ENCODE results near the gene ZNF579. TPM values are rescaled to one million over a fixed set of nuclear protein-coding genes. Genes with fewer than 3 reads are reported as not detected.
A peak's percentile ranks its signal among the peaks of the same experiment; 100 is the strongest.

The ZNF579 gene
- total RNA-seq, 1 donor from 2014 or later: 1.8 TPM

DNA sequence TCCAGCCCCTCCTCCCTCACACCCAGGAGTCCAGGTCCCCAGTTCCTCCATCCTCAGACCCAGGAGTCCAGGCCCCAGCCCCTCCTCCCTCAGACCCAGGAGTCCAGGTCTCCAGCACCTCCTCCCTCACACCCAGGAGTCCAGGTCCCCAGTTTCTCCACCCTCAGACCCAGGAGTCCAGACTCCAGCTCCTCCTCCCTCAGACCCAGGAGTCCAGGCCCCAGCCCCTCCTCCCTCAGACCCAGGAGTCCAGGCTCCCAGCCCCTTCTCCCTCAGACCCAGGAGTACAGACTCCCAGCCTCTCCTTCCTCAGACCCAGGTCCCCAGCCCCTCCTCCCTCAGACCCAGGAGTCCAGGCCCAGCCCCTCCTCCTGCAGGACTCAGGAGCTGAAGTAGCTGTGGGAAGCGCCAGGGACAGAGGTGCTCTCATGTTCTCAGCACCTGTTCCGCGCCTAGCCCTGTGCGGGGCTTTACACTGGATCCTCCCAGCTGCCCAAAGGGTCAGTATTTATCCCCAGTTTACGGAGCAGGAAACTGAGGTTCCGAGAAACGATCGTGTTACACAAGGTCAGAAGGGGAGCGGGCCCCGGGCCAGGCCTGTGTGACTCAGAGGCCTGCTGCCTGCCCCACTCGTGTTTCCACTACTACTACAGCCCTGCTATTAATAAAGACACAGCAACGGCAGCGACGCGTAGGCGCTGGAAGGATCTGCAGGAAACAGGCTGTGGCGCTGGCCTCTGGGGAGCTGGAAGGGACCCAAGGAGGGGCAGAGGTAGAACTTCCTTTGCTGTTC is 33.6 kb downstream of the ZNF579 start:
- no peak overlapping the region for H3K4me3 ChIP-seq (ENCODE audit: low read depth, low read length)
- no peaks in the 10 kb centered on the region for H3K27me3 ChIP-seq (ENCODE audit: control insufficient read depth, insufficient read depth, low read length)
- FAIRE-seq (no peak), DNase-seq (ENCODE audit: low read depth) (peak; percentile 59)
- TF ChIP-seq CTCF (IDR thresholded peaks at IDR 0.05; ENCODE audit: insufficient read depth, low read length, severe bottlenecking): no peak
- no peaks in the 10 kb centered on the region for H3K36me3 ChIP-seq (ENCODE audit: control insufficient read depth, insufficient read depth, low read length)

DNA sequence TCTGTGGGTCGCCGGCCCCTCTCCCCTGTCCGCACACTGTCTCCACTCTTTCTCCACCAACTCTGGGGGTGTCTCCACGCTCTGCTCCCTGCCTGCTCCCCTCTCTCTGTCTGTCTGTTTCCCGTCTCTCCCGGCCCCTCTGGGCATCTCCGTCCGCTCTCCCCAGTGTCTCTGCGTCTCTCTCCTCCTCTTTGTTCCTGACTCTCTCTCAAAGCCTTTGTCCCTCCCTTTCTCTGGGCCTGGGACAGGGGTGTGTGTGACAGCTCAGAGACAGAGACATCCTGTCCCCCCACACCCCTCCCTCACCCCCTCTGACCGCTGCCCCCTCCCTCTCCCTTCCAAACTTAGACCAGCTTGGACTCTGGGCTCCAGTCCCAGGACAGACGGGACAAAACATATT is 34.6 kb downstream of the ZNF579 start:
- H3K36me3 ChIP-seq (ENCODE audit: control insufficient read depth, insufficient read depth, low read length): no peaks in the 10 kb centered on the region
- H3K27me3 ChIP-seq (ENCODE audit: control insufficient read depth, insufficient read depth, low read length): no peaks in the 10 kb centered on the region
- no peak for DNase-seq (ENCODE audit: low read depth)
- TF ChIP-seq CTCF (IDR thresholded peaks at IDR 0.05; ENCODE audit: insufficient read depth, low read length, severe bottlenecking): no peak
- H3K4me3 ChIP-seq (ENCODE audit: low read depth, low read length): no peak overlapping the region
- FAIRE-seq: no peak

GRCh38 chr19:55545443-55545842 is 35.2 kb downstream of the ZNF579 start, which contains the start of gene SBK3:
TSS of gene SBK3 (minus strand) at chr19:55545543. CDS start at chr19:55545543, 0 bp downstream.
- no peak for TF ChIP-seq CTCF (IDR thresholded peaks at IDR 0.05; ENCODE audit: insufficient read depth, low read length, severe bottlenecking)
- Histone ChIP-seq H3K36me3 (ENCODE audit: control insufficient read depth, insufficient read depth, low read length) (no peaks in the 10 kb centered on the region), H3K27me3 (ENCODE audit: control insufficient read depth, insufficient read depth, low read length) (no peaks in the 10 kb centered on the region), H3K4me3 (ENCODE audit: low read depth, low read length) (no peak within 1 kb of the TSS)
- DNase-seq (ENCODE audit: low read depth) (no peak), FAIRE-seq (no peak)

GRCh38 chr19:55544776-55545439 is 35.7 kb downstream of the ZNF579 start:
- H3K27me3 ChIP-seq (ENCODE audit: control insufficient read depth, insufficient read depth, low read length): no peaks in the 10 kb centered on the region
- TF ChIP-seq CTCF (IDR thresholded peaks at IDR 0.05; ENCODE audit: insufficient read depth, low read length, severe bottlenecking): no peak
- no peak for FAIRE-seq
- no peak for DNase-seq (ENCODE audit: low read depth)
- no peak overlapping the region for H3K4me3 ChIP-seq (ENCODE audit: low read depth, low read length)
- no peaks in the 10 kb centered on the region for H3K36me3 ChIP-seq (ENCODE audit: control insufficient read depth, insufficient read depth, low read length)

DNA sequence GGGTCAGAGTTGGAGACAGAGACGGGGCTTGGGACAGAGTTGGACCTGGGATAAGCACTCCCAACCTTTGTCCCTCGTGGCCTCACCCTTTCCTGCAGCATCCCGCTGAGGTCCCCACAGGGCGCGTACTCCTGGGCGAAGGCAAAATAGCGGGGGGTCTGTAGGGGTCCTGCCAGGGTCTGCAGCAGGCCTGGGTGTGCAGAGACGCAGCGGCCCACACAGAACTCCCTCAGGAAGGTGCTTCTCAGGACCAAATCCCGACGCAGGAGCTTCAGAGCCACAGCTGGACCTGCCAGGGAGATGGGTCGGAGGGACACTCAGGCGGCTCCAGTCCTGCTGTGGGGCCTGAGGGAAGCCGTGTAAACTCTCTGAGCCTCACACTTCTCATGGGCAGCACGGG is 36.6 kb downstream of the ZNF579 start:
- Histone ChIP-seq H3K36me3 (ENCODE audit: control insufficient read depth, insufficient read depth, low read length) (no peaks in the 10 kb centered on the region), H3K4me3 (ENCODE audit: low read depth, low read length) (no peak overlapping the region), H3K27me3 (ENCODE audit: control insufficient read depth, insufficient read depth, low read length) (no peaks in the 10 kb centered on the region)
- TF ChIP-seq CTCF (IDR thresholded peaks at IDR 0.05; ENCODE audit: insufficient read depth, low read length, severe bottlenecking): no peak
- DNase-seq (ENCODE audit: low read depth) (no peak), FAIRE-seq (no peak)

Data from bronchial epithelial cell (primary cell).